Neural cell (in vitro differentiated cells): Measurements from ENCODE around the gene CPNE9. TPM values are rescaled to one million over a fixed set of nuclear protein-coding genes. Genes with fewer than 3 reads are reported as not detected.
A peak's percentile ranks its signal among the peaks of the same experiment; 100 is the strongest.

Experiments
- H2AFZ ChIP-seq: fragments of 200-600, 300-800 bp; sonication (generic), shearing (Covaris generic); 2 replicates; pipeline ENCODE4 v1.6.0; 2014; ENCODE audit warnings: low read depth, mild to moderate bottlenecking, antibody characterized with exemption, low read length, moderate library complexity
- H3F3A ChIP-seq: fragments of 200-600 bp; shearing (Covaris generic); 2 replicates; pipeline ENCODE4 v1.6.1; 2016; ENCODE audit warnings: mild to moderate bottlenecking, moderate library complexity, mixed read lengths, antibody characterized with exemption, low read length; ENCODE audit not compliant: insufficient read depth, poor library complexity, severe bottlenecking
- H3K27ac ChIP-seq: fragments of 200-600, 300-800 bp; sonication (generic), shearing (Covaris generic); 2 replicates; pipeline ENCODE4 v1.5.1; 2014; ENCODE audit warnings: mild to moderate bottlenecking, low read length, moderate library complexity
- H3K27me3 ChIP-seq: fragments of 300-800, 200-600 bp; sonication (generic), shearing (Covaris generic); 2 replicates; pipeline ENCODE4 v1.6.0; 2014; ENCODE audit warnings: mild to moderate bottlenecking, low read depth, low read length, moderate library complexity; ENCODE audit not compliant: insufficient read depth
- H3K36me3 ChIP-seq: fragments of 300-800, 200-600 bp; sonication (generic), shearing (Covaris generic); 2 replicates; pipeline ENCODE4 v1.5.1; 2014; ENCODE audit warnings: mild to moderate bottlenecking, antibody characterized with exemption, low read length, moderate library complexity; ENCODE audit not compliant: insufficient read depth
- H3K4me2 ChIP-seq: fragments of 300-800, 200-600 bp; sonication (generic), shearing (Covaris generic); 2 replicates; pipeline ENCODE4 v1.6.0; 2014; ENCODE audit warnings: mild to moderate bottlenecking, low read length
- H3K4me3 ChIP-seq: fragments of 300-800, 200-600 bp; sonication (generic), shearing (Covaris generic); 2 replicates; pipeline ENCODE4 v1.5.1; 2014; ENCODE audit warnings: mild to moderate bottlenecking, low read length, moderate library complexity
- H3K79me2 ChIP-seq: fragments of 200-600 bp; shearing (Covaris generic); replicated peaks from 2 replicates; pipeline ENCODE4 v1.6.0; 2014; ENCODE audit warnings: mild to moderate bottlenecking, low read length, moderate library complexity; ENCODE audit not compliant: insufficient read depth
- H3K9ac ChIP-seq: fragments of 300-800, 200-600 bp; sonication (generic), shearing (Covaris generic); 2 replicates; pipeline ENCODE4 v1.6.1; 2016; ENCODE audit warnings: mild to moderate bottlenecking, low read length, mixed read lengths
- H3K9me2 ChIP-seq: fragments of 200-600 bp; shearing (Covaris generic); 2 replicates; pipeline ENCODE4 v1.6.1; 2016; ENCODE audit warnings: mild to moderate bottlenecking, low read length, mixed read lengths; ENCODE audit not compliant: insufficient read depth
- H3K9me3 ChIP-seq: fragments of 200-600, 300-800 bp; sonication (generic), shearing (Covaris generic); 2 replicates; pipeline ENCODE4 v1.6.1; 2016; ENCODE audit warnings: mild to moderate bottlenecking, mixed run types, low read length, moderate library complexity, mixed read lengths
- H4K20me1 ChIP-seq: fragments of 200-600 bp; shearing (Covaris generic); 2 replicates; pipeline ENCODE4 v1.6.1; 2016; ENCODE audit warnings: mild to moderate bottlenecking, mixed run types; ENCODE audit not compliant: insufficient read depth
- CTCF ChIP-seq: fragments of 450-650 bp; IDR thresholded peaks from 2 replicates; pipeline ENCODE4 v1.5.1; 2014; ENCODE audit warnings: antibody characterized with exemption, mild to moderate bottlenecking, moderate library complexity; ENCODE audit not compliant: poor library complexity, severe bottlenecking
- EP300 ChIP-seq: fragments of 450-650 bp; conservative IDR thresholded peaks from 2 replicates; pipeline ENCODE4 v1.6.1; 2014; ENCODE audit warnings: antibody characterized with exemption, mild to moderate bottlenecking, moderate library complexity; ENCODE audit not compliant: poor library complexity, severe bottlenecking
- EZH2 ChIP-seq: fragments of 200-600, 300-800 bp; shearing (Covaris generic), sonication (generic); IDR thresholded peaks from 2 replicates; pipeline ENCODE4 v1.6.1; 2014; ENCODE audit warnings: antibody characterized with exemption, low read length, borderline replicate concordance, mild to moderate bottlenecking; ENCODE audit not compliant: insufficient read depth, poor library complexity, severe bottlenecking
- POLR2AphosphoS5 ChIP-seq: IDR thresholded peaks from 2 replicates; pipeline ENCODE4 v1.6.1; 2012
- RAD21 ChIP-seq: fragments of 450-650 bp; conservative IDR thresholded peaks from 2 replicates; pipeline ENCODE4 v1.6.1; 2014; ENCODE audit warnings: antibody characterized with exemption, mild to moderate bottlenecking, moderate library complexity
- REST ChIP-seq: IDR thresholded peaks from 2 replicates; pipeline ENCODE4 v1.6.1; 2012; ENCODE audit warnings: borderline replicate concordance
- SMC3 ChIP-seq: fragments of 450-650 bp; conservative IDR thresholded peaks from 2 replicates; pipeline ENCODE4 v1.6.1; 2014; ENCODE audit warnings: antibody characterized with exemption, mild to moderate bottlenecking, moderate library complexity; ENCODE audit not compliant: poor library complexity
- TAF1 ChIP-seq: IDR thresholded peaks from 2 replicates; pipeline ENCODE4 v1.6.1; 2012; ENCODE audit warnings: low read depth
- polyA plus RNA-seq: library from polyadenylated mRNA; depleted of rRNA; stranded (reverse); fragments of >200 nt; gene quantifications from 2 replicates; pipeline ENCODE4 v1.2.3, GENCODE V29; 2014

CPNE9 gene
- polyA plus RNA-seq, 1 donor from 2014 or later: 0.32 TPM

GRCh38 chr3:9717563-9717962, 13.9 kb downstream of the CPNE9 start:
- Histone ChIP-seq H4K20me1 (no peaks in the 10 kb centered on the region), H3K27me3 (no peaks in the 10 kb centered on the region), H3K79me2 (no peaks in the 10 kb centered on the region), H3K4me2 (no peak overlapping the region), H3K9ac (no peak overlapping the region), H3K9me2 (no peaks in the 10 kb centered on the region), H3K27ac (no peak overlapping the region), H3F3A (no peaks in the 10 kb centered on the region), H2AFZ (no peak overlapping the region), H3K4me3 (no peak overlapping the region), H3K9me3 (no peaks in the 10 kb centered on the region), H3K36me3 (no peaks in the 10 kb centered on the region)
- no peak for TF ChIP-seq POLR2AphosphoS5

GRCh38 chr3:9718118-9718517, 14.5 kb downstream of the CPNE9 start:
- Histone ChIP-seq H3K9me3 (no peaks in the 10 kb centered on the region), H3K36me3 (no peaks in the 10 kb centered on the region), H3K27ac (no peak overlapping the region), H3K9me2 (no peaks in the 10 kb centered on the region), H3F3A (no peaks in the 10 kb centered on the region), H2AFZ (no peak overlapping the region), H3K9ac (no peak overlapping the region), H3K4me2 (no peak overlapping the region), H3K4me3 (no peak overlapping the region), H4K20me1 (no peaks in the 10 kb centered on the region), H3K27me3 (no peaks in the 10 kb centered on the region), H3K79me2 (no peaks in the 10 kb centered on the region)
- TF ChIP-seq REST (no peak), SMC3 (no peak), EZH2 (no peak), CTCF (no peak), POLR2AphosphoS5 (no peak)

GRCh38 chr3:9721015-9721699, 17.5 kb downstream of the CPNE9 start:
- Histone ChIP-seq H3K4me3 (peak overlapping the region; percentile 48), H3K36me3 (no peaks in the 10 kb centered on the region), H4K20me1 (no peaks in the 10 kb centered on the region), H3K27me3 (no peaks in the 10 kb centered on the region), H3K9ac (peak overlapping the region; percentile 15), H3K9me3 (no peaks in the 10 kb centered on the region), H3F3A (no peaks in the 10 kb centered on the region), H3K79me2 (no peaks in the 10 kb centered on the region), H3K9me2 (no peaks in the 10 kb centered on the region), H3K27ac (peak overlapping the region; percentile 49), H3K4me2 (peak overlapping the region; percentile 43), H2AFZ (no peak overlapping the region)
- peak; percentile 59 for TF ChIP-seq EP300
- TF ChIP-seq EZH2: no peak
- peak; percentile 33 for TF ChIP-seq RAD21
- TF ChIP-seq TAF1: no peak
- TF ChIP-seq CTCF: no peak
- TF ChIP-seq POLR2AphosphoS5: peak; percentile 23
